ENCODE measurements around the gene EXOSC1.
"Not testable (repeated sequence)": the region's sequence is repeated elsewhere in the genome, so short reads cannot be mapped to it uniquely, and the experiment has no call there.

EXOSC1 gene

GRCh38 chr10:97456686-97457065 lies 10.9 kb upstream of the EXOSC1 start:
- no peak for FAIRE-seq

GRCh38 chr10:97456034-97456685 lies 10.4 kb upstream of the EXOSC1 start:
- no peak for FAIRE-seq

- no peak for FAIRE-seq
Observed at GRCh38 chr10:97454330-97455036, 8.7 kb upstream of the EXOSC1 start.

GRCh38 chr10:97452352-97452751 lies 6.5 kb upstream of the EXOSC1 start:
- no peak for FAIRE-seq

GRCh38 chr10:97451605-97452004 lies 5.8 kb upstream of the EXOSC1 start:
- no peak for FAIRE-seq

GRCh38 chr10:97450828-97451227 lies 5.0 kb upstream of the EXOSC1 start:
- FAIRE-seq = no peak

- FAIRE-seq = no peak
Observed at GRCh38 chr10:97445357-97445721, 467 bp downstream of the EXOSC1 start.

GRCh38 chr10:97444212-97444611 lies 1.6 kb downstream of the EXOSC1 start:
- no peak for FAIRE-seq

- no peak for FAIRE-seq
Observed at GRCh38 chr10:97442277-97442676, 3.5 kb downstream of the EXOSC1 start.

GRCh38 chr10:97435211-97435610 lies 10.6 kb downstream of the EXOSC1 start:
- no peak for FAIRE-seq

- no peak for FAIRE-seq
Observed at GRCh38 chr10:97434557-97434956, 11.2 kb downstream of the EXOSC1 start.

GRCh38 chr10:97434055-97434454 lies 11.8 kb downstream of the EXOSC1 start:
- no peak for FAIRE-seq

GRCh38 chr10:97428572-97428981 lies 17.2 kb downstream of the EXOSC1 start:
- no peak for FAIRE-seq

GRCh38 chr10:97427571-97428179 lies 18.1 kb downstream of the EXOSC1 start:
- no peak for FAIRE-seq

- FAIRE-seq = no peak
Observed at GRCh38 chr10:97426776-97427570, 18.8 kb downstream of the EXOSC1 start.

GRCh38 chr10:97425964-97426775 lies 19.6 kb downstream of the EXOSC1 start, which contains the start of gene PGAM1:
Gene PGAM1 (plus strand): TSS chr10:97426191. CDS start chr10:97426308, 117 bp downstream.
- FAIRE-seq = no peak

- FAIRE-seq = not testable (repeated sequence)
Observed at GRCh38 chr10:97423757-97424098, 22.1 kb downstream of the EXOSC1 start.

GRCh38 chr10:97416565-97416964 lies 29.2 kb downstream of the EXOSC1 start:
- FAIRE-seq = no peak

- no peak for FAIRE-seq
Observed at GRCh38 chr10:97412891-97413304, 32.9 kb downstream of the EXOSC1 start.

GRCh38 chr10:97411406-97411805 lies 34.4 kb downstream of the EXOSC1 start:
- no peak for FAIRE-seq

GRCh38 chr10:97408496-97408992 lies 37.3 kb downstream of the EXOSC1 start:
- no peak for FAIRE-seq

GRCh38 chr10:97407952-97408248 lies 37.9 kb downstream of the EXOSC1 start:
- FAIRE-seq = no peak

Data from endometrium (tissue), 2 donors.